GM18868 (cell line): ENCODE data around the gene CRB1.

ENCODE experiments used
- ATAC-seq: cut with Tn5 transposase; IDR thresholded peaks from one replicate; pipeline ENCODE4 v1.9.1; 2021; ENCODE audit warnings: mild to moderate bottlenecking, moderate library complexity; ENCODE audit not compliant: unreplicated experiment

The CRB1 gene

DNA sequence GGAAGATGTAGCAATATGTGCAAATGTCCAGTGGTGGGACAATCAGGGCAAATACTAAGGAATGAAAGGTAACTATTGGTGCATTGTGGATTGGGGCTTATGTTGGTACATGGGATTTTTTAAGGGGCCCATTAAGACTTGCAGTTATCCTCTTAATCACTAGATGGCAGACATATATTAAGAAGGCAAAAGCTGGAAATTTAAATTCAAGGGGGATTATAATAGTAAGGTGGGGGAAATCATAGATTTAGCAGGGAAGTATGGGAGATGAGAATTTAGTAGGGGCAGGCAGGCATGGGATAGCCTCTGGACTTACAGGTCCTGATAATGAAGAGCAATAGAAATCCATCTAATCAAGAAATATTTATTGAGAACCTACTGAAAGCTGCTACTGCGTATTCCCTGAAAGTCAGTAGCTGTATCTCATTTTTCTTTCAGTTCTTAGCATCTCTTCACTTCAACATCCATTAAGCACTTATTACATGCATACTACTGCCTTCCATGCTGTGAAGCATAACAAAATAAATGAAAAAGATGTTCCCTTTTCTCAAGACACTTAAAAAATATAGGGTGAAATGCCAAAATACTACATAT is 251.8 kb downstream of the CRB1 start:
- ATAC-seq, result peak; percentile 58

DNA sequence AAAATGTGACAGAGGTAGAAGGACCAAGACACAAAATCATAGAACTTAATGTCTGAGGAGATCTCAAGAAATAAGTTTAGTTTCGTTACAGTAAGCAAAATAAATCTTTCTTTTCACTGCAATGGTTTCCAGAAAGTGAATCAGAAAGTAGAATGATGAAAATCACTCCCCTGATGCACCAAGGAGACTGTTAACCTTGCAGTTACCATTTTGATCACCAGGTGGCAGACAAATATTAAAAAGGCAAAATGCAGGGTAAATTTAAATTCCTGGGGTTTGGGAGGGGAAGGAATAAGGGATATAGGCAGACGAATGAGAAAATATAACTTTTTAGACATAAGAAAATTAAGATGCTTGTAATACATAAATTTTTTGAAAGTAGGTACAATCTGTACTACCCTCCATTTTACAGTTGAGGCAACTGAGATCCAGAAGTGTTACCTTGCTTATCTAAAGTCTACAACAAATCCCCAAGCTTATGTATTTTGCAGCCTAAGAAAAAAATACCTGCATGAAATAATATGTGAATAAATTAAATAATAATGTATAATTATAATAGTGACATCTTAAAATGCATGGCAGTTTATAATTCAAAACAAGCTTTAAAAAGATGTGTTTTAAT is 253.2 kb downstream of the CRB1 start:
- ATAC-seq, result peak; percentile 87

DNA sequence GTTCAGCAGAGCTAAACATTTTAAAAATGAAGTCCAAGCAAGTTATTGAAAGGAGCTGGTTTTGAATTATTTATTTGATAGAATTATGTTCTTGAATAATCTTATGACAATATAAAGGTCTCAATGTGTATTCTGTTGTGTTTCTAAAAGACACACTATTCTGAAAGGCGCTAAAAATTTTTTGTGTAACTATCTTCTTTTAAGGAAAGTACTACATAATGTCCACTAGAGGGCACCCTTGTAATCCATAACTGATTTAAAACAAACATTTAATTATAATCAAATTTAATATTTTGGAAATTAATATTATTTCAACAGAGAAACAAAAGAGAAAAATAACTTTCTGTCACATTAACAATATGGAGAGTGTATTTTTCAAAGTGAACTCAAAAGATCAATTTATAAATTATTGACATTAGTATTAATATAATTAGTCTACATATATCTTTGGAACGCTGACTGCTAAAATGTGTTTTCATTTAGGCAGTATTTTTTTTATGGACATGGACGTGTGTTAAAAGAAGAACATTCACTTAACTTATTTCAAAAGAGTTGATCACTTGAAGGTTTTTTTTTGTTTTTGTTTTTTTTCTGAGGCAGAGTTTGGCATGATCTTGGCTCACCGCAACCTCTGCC is 258.8 kb downstream of the CRB1 start:
- peak; percentile 46 for ATAC-seq
